HG02642 (cell line): ENCODE measurements around the gene ROR1.

Experiments used
- ATAC-seq: cut with Tn5 transposase; IDR thresholded peaks from one replicate; pipeline ENCODE4 v1.9.1; 2021; ENCODE audit warnings: mild to moderate bottlenecking; ENCODE audit not compliant: unreplicated experiment, poor library complexity

Gene ROR1

DNA sequence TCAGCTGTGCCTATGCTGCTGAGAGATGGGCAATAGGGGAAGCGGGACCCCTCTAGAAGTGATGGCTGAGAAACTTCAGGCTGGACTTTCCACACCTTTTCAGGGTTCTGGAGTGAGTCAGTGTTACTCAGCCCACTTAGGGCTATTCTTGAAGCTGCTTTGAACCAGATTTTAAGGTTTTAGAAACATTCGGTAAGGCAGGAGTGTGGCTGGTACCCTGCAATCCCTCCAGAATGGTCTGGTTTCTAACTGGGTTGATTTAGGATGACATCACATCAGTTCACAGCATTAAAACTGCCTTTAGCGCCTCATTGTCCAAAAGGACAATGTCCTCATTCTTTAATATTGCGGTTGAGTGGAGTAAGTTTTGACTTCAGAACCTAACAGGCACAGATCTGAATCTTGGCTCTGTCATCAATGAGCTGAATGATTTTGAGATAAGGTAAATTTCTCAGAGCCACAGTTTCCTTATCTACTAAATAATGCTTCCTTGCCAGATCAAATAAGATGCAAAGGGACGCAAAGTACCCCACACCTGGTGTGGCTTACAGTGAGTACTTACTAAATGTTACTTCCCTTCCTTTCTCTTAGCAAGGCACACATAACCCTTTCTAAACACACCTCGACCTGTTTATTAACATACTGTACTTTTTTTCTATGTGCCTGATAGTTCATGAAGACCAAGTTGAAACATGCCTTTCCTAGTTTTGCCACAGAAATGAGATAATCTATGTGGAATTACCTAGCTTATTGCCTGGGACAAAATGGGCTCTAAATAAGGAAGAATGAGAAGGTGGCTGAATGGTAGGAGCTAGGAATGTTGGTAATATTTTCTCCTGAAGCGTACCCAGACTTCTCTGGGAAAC is 209.8 kb downstream of the ROR1 start:
- no peak for ATAC-seq

DNA sequence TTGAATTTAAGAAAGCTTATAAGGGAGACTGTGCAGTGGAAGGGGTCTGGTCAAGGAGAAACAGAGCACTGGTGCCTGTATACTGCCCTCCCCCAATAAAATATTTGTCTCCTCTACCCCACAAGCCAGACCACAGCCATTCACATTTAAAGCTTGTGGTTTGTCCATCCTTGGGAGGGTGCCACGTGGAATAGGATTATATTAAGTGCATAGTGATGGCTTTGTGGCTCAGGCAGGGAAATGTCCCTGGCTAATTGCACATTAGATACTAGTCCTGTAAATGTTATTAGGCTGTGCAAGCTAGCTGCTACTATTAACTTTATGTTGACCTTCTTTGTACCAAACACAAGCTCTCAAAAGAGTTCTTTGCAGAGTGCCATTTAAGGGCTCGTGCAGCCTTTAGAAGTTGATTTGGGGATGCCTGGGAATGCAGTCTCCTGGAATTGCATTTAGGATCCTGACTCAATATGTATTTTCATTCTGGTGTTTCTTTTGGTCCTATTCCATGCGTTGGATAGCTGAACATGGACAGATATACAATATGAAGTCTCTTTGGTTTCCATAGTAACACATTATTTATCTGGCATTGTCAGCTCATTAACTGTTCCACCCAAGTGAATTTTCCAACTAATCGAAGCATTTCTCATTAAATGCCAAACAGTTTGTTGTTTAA is 210.6 kb downstream of the ROR1 start:
- no peak for ATAC-seq

DNA sequence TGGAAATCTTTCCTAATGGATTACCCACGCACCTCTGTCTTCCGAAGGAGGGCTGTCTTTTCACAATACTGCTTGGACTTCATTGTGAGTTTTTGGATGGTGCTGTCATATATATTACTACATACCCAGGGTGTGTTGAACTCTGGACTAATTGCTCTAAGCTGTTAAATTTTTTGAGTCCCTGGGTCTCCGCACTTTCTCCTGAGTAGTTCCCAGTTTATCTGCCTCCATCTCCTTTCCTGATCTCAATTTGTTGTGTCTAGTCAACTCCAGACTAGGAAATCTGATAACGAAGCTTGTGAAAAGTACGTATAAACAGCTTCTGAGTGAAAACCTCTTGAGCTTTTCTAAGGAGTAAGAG is 211.1 kb downstream of the ROR1 start:
- no peak for ATAC-seq

DNA sequence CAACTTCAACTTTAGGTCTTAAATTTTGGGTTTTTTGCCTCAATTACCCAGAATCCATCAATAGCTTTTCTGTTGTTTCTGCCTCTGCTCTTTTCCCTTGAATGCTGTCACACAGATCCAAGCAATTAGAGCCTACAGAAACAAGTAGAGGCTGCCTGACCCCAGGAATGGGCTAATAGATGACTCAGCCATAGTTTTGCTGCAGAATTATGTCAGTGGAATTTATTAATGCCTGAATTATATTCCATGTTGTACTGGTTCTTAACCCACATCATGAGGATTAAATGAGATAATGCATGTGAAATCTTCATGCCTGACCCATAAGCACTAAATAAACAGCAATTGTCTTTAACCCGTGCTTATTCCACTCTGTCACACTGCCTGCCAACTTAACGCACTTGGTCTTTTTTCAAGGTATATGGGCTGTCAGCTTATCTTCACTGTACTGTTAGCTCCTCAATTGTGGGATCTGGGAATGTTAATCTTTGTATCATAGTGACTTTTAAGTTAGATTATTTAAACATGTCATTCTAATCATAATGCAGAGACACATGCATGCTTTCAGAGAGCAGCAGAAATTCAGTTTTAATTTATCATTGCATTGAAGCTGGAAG is 213.3 kb downstream of the ROR1 start:
- ATAC-seq: no peak

DNA sequence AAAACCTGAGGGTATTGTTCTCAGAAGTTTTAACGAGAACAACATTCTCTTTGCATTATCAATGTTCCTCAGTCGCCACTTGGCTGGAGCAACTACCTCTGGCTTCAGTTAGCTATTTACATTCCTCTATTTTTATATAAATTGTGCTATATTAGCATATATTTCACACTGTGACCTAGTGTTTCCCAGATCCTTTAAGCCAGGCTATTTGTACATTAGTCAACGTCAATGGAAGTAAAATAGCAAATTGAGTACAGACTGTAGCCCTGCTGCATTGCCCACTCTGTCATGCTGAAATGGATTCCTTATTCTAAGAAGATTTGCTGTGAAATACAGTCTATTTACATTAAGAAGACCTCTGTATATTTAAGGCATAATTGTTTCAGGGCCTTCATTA is 213.8 kb downstream of the ROR1 start:
- ATAC-seq: no peak

DNA sequence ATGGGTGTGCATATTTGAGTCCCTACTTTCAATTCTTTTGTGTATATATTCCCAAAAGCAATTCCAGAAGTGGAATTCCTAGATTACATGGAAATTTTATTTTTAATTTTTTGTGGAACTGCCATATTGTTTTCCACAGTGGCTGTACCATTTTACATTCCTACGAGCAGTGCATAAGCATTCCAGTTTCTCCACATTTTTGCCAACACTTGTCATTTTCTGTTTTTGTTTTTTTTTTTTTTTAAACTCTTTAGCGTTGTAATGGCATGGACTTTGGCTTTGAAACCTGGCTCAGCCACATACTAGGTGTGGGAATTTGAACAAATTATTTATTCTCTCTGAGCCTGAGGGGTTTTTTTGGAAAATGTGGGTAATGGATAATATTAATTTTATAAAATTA is 215.1 kb downstream of the ROR1 start:
- no peak for ATAC-seq

DNA sequence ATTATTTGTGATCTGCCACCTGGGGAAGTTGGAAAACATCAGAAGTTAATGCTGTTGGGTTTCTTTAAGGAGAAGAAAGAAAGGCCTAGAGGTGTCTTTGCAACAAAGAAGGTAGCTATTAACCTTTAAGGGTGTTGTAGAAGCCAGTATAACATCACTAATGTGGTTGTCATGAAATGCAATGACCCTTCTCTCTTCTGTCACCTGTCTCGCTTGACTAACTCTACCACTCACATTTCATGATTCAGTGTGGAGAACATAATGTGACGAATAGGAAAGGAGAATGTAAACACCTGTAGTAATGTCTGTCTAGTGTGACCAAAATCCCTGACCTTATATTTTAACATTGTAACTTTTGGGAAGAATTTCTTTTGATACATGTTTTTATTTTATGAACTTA is 217.9 kb downstream of the ROR1 start:
- no peak for ATAC-seq

DNA sequence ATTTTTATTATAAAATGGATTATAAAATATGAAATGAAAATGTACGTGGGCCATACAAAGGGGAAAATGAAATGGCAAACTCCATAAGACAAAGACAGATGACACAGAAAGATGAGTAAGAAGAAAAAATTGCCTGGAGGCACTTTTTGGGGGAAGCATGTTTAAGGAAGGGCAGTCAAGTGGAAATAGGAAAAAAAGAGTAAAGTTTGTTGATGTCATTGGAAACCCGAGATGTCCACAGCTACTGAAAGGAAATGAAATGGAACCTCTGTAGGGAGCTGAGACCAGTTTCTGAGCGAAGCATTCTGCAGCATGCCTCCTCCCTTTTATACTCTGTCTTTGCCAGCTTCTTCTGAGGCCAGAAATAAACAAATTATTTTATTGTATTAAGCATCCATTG is 226.2 kb downstream of the ROR1 start:
- no peak for ATAC-seq

DNA sequence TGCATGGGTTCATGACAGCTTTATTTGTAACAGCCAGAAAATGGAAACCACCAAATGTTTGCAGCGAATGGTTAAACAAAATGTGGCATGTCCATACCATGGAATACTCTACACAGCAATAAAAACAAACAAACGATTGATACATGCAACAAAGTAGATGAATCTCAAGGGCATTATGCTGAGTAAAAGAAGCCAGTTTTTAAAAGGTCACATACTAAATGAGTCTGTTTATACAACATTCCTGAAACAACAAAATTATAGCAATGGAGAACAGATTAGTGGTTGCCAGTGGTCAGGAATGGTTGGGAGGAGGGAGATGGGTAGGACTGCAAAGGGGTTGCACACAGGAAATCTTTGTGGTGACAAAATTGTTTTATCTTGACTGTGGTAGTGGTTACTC is 227.2 kb downstream of the ROR1 start:
- no peak for ATAC-seq

DNA sequence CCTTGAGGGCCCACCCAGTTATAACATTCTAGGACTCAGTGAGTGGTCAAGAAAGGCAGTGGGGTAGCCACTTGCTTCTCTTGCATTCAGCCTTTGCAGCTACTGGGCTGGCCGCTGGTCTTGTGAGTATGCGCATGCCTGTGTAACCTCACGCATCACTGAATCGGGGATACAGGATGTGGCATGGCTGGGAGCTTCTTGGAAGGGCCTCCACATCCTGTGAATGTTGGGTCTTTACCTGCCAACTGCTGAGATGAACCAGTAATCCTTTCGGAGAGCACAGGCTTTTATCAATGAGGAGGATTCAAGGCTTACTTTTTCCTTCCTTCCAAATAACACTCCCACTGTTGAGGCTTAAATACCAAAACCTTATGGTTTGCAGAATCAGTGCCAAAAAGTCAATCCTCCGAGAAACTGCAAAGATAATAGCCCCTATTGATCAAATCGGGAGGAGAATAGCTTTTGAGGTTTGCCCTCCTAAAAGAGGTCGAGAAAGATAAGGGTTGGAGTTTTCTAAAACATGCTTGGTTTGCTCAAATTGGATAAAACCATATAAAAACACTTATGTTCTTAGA is 230.7 kb downstream of the ROR1 start:
- no peak for ATAC-seq

DNA sequence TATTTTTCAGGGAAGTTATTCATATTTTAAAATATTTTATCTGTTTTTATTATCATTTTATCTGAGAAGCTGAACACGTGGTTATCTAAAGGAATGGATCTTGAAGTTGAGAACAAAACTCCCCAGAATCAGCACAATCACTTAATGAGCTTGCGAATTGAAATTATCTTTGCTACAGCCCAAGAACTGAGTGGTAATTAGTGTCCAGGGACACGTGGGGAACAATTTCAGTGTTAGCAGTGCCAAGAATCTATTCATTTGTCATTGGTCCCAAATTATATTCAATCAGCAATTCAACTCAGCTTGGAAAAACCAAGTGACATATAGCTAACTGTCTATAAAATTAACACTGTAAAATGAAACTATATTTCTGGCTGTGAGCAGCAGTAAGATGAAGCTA is 232.0 kb downstream of the ROR1 start:
- no peak for ATAC-seq

DNA sequence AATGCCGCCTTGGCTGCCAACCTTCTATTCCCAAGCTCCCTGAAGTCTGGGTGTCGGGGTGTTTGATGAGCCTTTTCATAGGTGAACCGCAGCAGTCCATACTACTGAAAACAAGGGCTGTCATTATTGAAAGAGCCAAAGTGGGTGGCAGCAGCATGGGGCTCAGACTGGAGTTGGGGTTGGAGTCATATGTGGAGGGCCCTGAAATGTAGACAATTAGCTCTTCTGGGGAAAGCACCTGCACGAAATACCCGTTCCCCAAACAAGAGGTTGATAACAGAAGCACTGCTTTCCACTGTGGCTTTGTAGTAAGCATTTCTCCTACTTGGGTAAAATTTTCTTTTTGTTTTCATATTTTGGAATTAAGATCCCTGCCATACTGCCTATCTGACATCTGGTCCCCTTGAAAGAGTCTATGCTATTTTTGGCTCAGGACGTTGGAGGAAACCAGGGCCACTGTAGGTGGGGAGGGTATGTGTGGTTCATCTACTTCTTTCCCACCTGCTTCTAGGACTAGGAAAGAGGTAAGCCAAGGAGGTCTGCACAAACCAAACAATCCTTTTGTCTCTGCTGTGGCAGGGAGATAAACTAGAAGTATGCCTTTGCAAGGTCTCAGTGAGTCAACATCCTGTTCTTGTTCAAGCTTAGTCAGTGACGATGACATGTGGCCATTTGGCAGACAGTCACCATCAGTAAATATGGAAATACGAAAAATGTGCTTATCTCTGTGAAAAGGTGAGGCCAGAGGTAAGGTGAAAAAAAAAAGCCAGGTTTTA is 232.6 kb downstream of the ROR1 start:
- no peak for ATAC-seq

DNA sequence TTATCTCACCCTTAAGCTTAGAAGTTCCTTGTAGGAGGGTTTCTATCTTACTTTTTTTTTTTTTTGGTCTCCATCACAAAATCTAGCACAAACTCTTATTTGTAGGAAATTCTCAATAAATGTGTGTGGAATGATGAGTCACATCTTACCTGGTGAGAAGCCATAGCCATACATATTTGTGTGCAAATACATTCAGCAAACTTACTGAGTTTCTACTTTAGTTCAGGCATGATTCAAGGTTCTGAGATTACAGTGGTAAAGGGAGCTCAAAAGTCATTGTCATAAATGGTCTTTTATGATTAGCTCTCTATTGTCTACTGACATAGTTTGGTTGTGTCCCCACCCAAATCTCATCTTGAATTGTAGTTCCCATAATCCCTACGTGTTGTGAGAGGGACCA is 236.5 kb downstream of the ROR1 start:
- ATAC-seq: no peak

DNA sequence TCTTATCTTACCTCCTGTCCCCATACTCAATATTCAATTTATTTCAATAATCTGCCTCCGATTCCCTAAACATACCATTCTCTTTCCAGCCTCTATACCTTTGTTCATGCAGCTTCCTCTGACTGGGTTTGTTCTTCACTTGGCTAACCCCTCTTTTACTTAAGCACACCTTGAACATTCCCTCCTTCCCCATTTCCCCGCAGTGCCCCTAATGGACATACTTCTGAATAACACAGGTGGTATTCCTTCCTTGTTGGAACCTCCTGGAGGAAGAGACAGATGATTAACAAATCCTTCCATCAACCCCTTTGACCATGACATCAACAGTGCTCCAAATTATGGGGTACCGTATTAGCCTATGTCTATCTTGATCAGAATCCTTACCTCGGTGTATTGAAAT is 239.6 kb downstream of the ROR1 start:
- no peak for ATAC-seq

DNA sequence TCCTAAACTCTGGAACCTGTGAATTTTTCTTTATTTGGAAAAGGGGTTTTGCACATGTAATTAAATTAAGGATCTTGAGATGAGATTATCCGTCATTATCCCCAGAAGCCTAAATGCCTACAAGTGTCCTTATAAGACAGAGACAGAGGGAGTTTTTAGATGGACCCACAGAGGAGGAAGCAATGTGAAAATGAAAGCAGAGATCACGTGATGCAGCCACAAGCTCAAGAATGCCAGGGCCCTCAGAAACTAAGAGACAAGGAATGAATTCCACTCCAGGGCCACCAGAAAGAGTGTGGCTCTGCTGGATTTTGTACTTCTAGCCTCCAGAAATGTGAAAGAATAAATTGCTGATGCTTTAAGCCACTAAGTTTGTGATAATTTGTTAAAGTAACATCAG is 246.0 kb downstream of the ROR1 start:
- no peak for ATAC-seq

DNA sequence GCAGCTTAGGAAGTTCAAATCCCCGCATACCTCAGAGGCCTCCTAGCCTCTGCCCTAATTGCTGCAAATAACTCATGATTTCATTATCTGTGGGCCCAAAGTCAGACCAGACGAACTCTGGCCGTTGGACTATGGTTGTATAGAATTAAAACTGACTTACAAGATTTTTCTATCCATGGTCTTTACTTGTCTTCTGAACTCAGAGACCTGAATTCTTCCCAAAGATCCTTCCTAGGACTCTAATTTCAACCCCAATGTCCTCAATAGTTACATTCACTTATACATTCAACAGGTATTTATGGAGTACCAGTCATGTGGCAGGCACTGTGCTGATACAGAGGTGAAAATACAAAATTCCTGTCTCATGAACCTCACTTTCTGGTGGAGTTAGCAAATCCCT is 247.2 kb downstream of the ROR1 start:
- ATAC-seq: no peak

DNA sequence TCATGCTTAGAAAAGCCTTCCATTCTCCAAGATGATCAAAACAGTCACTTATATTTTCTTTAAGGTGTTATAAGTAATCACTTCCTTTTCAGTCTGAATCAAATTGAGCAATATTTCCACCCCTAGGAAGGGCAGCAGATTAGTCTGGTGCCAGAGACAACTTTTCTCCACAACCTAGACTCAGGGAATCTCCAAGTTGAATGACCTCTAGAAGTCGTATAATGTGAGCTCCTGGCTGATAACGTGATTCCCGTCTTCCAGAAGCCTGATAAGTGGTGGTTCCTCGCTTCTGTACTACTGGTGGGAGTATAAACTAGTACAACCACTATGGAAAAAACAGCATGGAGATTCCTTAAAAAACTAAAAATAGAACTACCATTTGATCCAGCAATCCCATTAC is 251.2 kb downstream of the ROR1 start:
- ATAC-seq: no peak

DNA sequence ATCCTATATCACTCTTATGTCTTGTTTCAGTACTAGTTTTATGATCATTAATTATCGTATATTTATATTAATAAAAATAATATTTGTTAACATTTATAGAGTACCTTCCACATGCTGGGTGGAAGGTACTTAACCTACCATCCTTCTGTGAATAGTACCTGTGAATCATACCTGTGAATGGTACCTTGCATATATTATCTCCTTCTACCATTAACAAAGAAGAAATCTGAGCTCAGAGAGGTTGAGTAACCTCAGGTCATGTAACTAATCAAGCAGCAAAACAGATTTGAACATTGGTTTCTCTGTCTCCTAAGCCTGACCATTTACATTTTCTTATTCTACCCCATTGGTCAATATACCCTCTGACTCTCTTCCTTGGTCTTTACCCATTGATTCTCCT is 255.2 kb downstream of the ROR1 start:
- no peak for ATAC-seq

DNA sequence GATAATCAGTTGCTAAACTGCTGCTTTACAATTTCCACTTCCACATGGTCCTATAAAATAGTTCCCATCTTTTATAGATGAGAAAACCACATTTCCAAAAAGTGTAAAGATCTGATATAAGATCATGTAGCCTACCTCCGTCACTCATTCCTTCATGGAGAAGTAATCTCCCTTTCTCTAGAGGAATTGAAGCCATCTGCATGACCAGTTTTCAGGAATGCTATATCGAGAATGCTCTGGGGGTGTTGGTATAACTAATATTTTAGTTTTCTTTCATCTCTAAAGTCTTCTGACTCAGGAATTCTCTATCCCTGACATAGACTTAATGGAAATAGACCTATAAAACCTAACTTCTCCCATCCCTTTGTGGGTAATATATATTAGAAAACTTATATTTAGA is 256.6 kb downstream of the ROR1 start:
- no peak for ATAC-seq

DNA sequence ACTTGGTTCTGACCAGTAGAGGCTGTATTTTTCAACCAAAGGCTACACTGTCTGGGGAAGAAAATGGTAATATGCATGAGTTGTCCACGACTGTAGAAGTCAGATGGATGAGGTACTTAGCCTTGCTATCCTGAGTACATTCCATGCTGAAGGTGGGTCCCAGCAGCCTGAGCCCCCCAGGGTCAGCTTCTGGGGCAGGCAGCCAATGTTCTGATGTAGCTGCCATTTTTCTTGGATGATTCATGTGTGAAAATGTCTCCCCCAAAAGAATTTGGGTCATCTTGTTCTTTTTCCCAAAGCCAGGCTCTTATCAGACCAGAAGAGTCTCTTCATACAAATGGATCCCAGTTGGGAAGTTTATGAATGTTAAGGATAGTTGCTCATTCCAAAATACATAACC is 257.4 kb downstream of the ROR1 start:
- no peak for ATAC-seq
